Measurements from ENCODE around the gene QSOX1. TPM values are rescaled to one million over a fixed set of nuclear protein-coding genes. Genes with fewer than 3 reads are reported as not detected.

QSOX1 gene
- total RNA-seq, 1 experiment from 2014 or later, result 135 TPM

GRCh38 chr1:180234369-180235076 is 79.9 kb downstream of the QSOX1 start (continued):
- TF ChIP-seq, protein P1, sequence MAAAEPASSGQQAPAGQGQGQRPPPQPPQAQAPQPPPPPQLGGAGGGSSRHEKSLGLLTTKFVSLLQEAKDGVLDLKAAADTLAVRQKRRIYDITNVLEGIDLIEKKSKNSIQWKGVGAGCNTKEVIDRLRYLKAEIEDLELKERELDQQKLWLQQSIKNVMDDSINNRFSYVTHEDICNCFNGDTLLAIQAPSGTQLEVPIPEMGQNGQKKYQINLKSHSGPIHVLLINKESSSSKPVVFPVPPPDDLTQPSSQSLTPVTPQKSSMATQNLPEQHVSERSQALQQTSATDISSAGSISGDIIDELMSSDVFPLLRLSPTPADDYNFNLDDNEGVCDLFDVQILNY (CRISPR knock-in tag; IDR thresholded peaks at IDR 0.05), result 0 out of 2 replicates have a peak, but pooled peaks have one; percentile 20
- no peak for TF ChIP-seq SP1 (CRISPR knock-in tag; conservative IDR thresholded peaks at IDR 0.05)
- TF ChIP-seq, protein P2, sequence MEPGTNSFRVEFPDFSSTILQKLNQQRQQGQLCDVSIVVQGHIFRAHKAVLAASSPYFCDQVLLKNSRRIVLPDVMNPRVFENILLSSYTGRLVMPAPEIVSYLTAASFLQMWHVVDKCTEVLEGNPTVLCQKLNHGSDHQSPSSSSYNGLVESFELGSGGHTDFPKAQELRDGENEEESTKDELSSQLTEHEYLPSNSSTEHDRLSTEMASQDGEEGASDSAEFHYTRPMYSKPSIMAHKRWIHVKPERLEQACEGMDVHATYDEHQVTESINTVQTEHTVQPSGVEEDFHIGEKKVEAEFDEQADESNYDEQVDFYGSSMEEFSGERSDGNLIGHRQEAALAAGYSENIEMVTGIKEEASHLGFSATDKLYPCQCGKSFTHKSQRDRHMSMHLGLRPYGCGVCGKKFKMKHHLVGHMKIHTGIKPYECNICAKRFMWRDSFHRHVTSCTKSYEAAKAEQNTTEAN (CRISPR knock-in tag; IDR thresholded peaks at IDR 0.05), result 0 out of 2 replicates have a peak, but pooled peaks have one; percentile 44
- TF ChIP-seq HMGXB4 (CRISPR knock-in tag; IDR thresholded peaks at IDR 0.05), result 0 out of 2 replicates have a peak, but pooled peaks have one; percentile 27
- TF ChIP-seq, protein P3, sequence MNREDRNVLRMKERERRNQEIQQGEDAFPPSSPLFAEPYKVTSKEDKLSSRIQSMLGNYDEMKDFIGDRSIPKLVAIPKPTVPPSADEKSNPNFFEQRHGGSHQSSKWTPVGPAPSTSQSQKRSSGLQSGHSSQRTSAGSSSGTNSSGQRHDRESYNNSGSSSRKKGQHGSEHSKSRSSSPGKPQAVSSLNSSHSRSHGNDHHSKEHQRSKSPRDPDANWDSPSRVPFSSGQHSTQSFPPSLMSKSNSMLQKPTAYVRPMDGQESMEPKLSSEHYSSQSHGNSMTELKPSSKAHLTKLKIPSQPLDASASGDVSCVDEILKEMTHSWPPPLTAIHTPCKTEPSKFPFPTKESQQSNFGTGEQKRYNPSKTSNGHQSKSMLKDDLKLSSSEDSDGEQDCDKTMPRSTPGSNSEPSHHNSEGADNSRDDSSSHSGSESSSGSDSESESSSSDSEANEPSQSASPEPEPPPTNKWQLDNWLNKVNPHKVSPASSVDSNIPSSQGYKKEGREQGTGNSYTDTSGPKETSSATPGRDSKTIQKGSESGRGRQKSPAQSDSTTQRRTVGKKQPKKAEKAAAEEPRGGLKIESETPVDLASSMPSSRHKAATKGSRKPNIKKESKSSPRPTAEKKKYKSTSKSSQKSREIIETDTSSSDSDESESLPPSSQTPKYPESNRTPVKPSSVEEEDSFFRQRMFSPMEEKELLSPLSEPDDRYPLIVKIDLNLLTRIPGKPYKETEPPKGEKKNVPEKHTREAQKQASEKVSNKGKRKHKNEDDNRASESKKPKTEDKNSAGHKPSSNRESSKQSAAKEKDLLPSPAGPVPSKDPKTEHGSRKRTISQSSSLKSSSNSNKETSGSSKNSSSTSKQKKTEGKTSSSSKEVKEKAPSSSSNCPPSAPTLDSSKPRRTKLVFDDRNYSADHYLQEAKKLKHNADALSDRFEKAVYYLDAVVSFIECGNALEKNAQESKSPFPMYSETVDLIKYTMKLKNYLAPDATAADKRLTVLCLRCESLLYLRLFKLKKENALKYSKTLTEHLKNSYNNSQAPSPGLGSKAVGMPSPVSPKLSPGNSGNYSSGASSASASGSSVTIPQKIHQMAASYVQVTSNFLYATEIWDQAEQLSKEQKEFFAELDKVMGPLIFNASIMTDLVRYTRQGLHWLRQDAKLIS (CRISPR knock-in tag; IDR thresholded peaks at IDR 0.05; ENCODE audit: borderline replicate concordance), result no peak
- TF ChIP-seq MAX (CRISPR knock-in tag; IDR thresholded peaks at IDR 0.05), result peak; percentile 58; the same call in 1 of the 2 replicates
- TF ChIP-seq MYBL2 (CRISPR knock-in tag; IDR thresholded peaks at IDR 0.05), result 0 out of 2 replicates have a peak, but pooled peaks have one; percentile 36
- TF ChIP-seq FOXP1 (CRISPR knock-in tag; IDR thresholded peaks at IDR 0.05; ENCODE audit: borderline replicate concordance), result peak; percentile 31; the same call in 1 of the 2 replicates
- 0 out of 2 replicates have a peak, but pooled peaks have one; percentile 11 for TF ChIP-seq ZNF423 (CRISPR knock-in tag; IDR thresholded peaks at IDR 0.05)
- TF ChIP-seq SOX15 (CRISPR knock-in tag; IDR thresholded peaks at IDR 0.05), result no peak
- no peak for TF ChIP-seq ZNF138 (CRISPR knock-in tag; conservative IDR thresholded peaks at IDR 0.05)
- no peak for TF ChIP-seq ZNF219 (CRISPR knock-in tag; IDR thresholded peaks at IDR 0.05; ENCODE audit: borderline replicate concordance)

DNA sequence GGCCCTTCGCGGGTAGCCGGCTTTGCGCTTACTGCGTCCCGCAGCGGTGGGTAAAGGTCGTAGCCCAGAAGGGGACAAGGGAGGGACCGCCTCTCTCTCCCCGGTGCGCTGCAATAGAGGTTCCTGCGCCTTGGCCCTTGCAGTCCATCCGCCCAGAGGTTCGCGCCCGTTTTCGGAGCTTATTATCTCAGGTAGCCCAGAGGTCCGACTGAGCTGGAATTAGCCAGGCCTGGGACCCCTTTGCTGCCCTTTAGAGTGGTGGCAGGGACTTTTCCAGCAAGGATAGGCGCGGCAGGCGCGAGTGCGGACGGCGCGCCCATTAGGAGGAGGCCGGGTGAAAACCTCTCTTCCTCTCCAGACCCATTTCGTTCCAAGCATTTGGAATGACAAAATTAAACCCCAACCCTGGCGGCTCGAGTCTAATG is 80.4 kb downstream of the QSOX1 start:
- POLR2A ChIA-PET, result interaction anchor here (0.6 to 1.7 kb wide), 2 partner anchors 14 to 749 kb away, joined by 3 read pairs; no protein-coding TSS in a partner anchor
- Mint-ChIP-seq H3K27ac (no peak overlapping the region), H3K36me3 (no peaks in the 10 kb centered on the region), H3K4me1 (peaks cover 73% of the 10 kb centered on the region), H3K9me3 (no peaks in the 10 kb centered on the region), H3K4me3 (peak overlapping the region; percentile 82), H3K27me3 (ENCODE audit: low read depth) (peaks cover 77% of the 10 kb centered on the region)
- ATAC-seq (peak; percentile 3), DNase-seq (ENCODE audit: low spot score) (peak; percentile 60)
- CTCF ChIA-PET, result interaction anchor here (0.6 to 1.8 kb wide), 7 partner anchors 18 to 181 kb away, joined by 3 to 5 read pairs (median 3); no protein-coding TSS in a partner anchor
- TF ChIP-seq E2F1 (CRISPR knock-in tag; IDR thresholded peaks at IDR 0.05), result no peak
- TF ChIP-seq ATF1 (CRISPR knock-in tag; IDR thresholded peaks at IDR 0.05), result no peak
- no peak for TF ChIP-seq EMX1 (CRISPR knock-in tag; IDR thresholded peaks at IDR 0.05)
- TF ChIP-seq ATF3 (CRISPR knock-in tag; conservative IDR thresholded peaks at IDR 0.05), result no peak
- no peak for TF ChIP-seq HMGXB4 (CRISPR knock-in tag; IDR thresholded peaks at IDR 0.05)
- no peak for TF ChIP-seq ZNF121 (CRISPR knock-in tag; IDR thresholded peaks at IDR 0.05)
- no peak for TF ChIP-seq PRDM15 (CRISPR knock-in tag; IDR thresholded peaks at IDR 0.05)

All from WTC11 (cell line).